ENCODE data around the gene SOCS2.

GRCh38 chr12:93609281-93610192, 37.1 kb downstream of the SOCS2 start:
- TF ChIP-seq POLR2AphosphoS5 (IDR thresholded peaks at IDR 0.05; ENCODE audit: low read depth, low read length) (no peak), TAF1 (IDR thresholded peaks at IDR 0.05; ENCODE audit: borderline replicate concordance, insufficient read depth, low read length) (no peak), SIN3A (IDR thresholded peaks at IDR 0.05; ENCODE audit: borderline replicate concordance, insufficient read depth, low read length) (no peak), REST (IDR thresholded peaks at IDR 0.05; ENCODE audit: insufficient read depth in 1 of 2, low read depth in 2 of 2, low read length in 2 of 2) (no peak)

Data from PFSK-1 (cell line).